ENCODE results near the gene ERC2.

GRCh38 chr3:55512571-55513343 is 955.5 kb downstream of the ERC2 start:
- TF ChIP-seq CTCF (IDR thresholded peaks at IDR 0.05) (no peak), POLR2A (IDR thresholded peaks at IDR 0.05) (no peak)
